Spleen (tissue), 11 donors: Measurements from ENCODE around the gene CAPSL. TPM values are rescaled to one million over a fixed set of nuclear protein-coding genes. Genes with fewer than 3 reads are reported as not detected.

ENCODE experiments used
- DNase-seq: peaks from one replicate; pipeline ENCODE4 v3.0.0-alpha.2; 2020
- H3K27ac ChIP-seq, 8 donors: fragments of 200-600 bp; sonication (generic) in 7 of 8; 1 replicate in 4 of 8; 2 replicates in 4 of 8; pipeline versions ENCODE4 v1.5.0 to v1.8.0; 2016 to 2021; ENCODE audit warnings: inconsistent platforms in 4 of 8, mild to moderate bottlenecking in 4 of 8, moderate library complexity in 1 of 8
- H3K27me3 ChIP-seq, 7 donors: fragments of 200-600 bp; sonication (generic) in 6 of 7; replicated peaks in 1 of 7; 1 replicate in 4 of 7; 2 replicates in 3 of 7; pipeline versions ENCODE4 v1.5.0 to v1.8.0; 2016 to 2021; ENCODE audit warnings: inconsistent platforms in 3 of 7, mild to moderate bottlenecking in 1 of 7
- H3K36me3 ChIP-seq, 6 donors: fragments of 200-600 bp; sonication (generic) in 5 of 6; 1 replicate in 4 of 6; 2 replicates in 2 of 6; pipeline versions ENCODE4 v1.5.0 to v1.8.0; 2016 to 2021; ENCODE audit warnings: inconsistent platforms in 2 of 6
- H3K4me1 ChIP-seq, 6 donors: fragments of 200-600 bp; sonication (generic) in 5 of 6; 1 replicate in 3 of 6; 2 replicates in 3 of 6; pipeline versions ENCODE4 v1.5.0 to v1.8.0; 2016 to 2021; ENCODE audit warnings: inconsistent platforms in 3 of 6
- H3K4me3 ChIP-seq, 8 donors: fragments of 200-600 bp; sonication (generic) in 7 of 8; 1 replicate in 4 of 8; 2 replicates in 4 of 8; pipeline versions ENCODE4 v1.5.0 to v1.8.0; 2016 to 2021; ENCODE audit warnings: inconsistent platforms in 4 of 8, mild to moderate bottlenecking in 4 of 8, moderate library complexity in 2 of 8
- H3K9me3 ChIP-seq, 8 donors: fragments of 200-600 bp; sonication (generic) in 7 of 8; 1 replicate in 4 of 8; 2 replicates in 4 of 8; pipeline versions ENCODE4 v1.5.0 to v1.8.0; 2016 to 2021; ENCODE audit warnings: inconsistent platforms in 4 of 8
- POLR2A ChIP-seq, 3 donors: fragments of 450-650 bp; IDR thresholded peaks; one replicate each; pipeline ENCODE4 v1.5.1; 2017; ENCODE audit warnings: antibody characterized with exemption in 3 of 3, mild to moderate bottlenecking in 1 of 3
- POLR2AphosphoS5 ChIP-seq, 3 donors: sonication (generic); formaldehyde crosslinking; IDR thresholded peaks; one replicate each; pipeline ENCODE4 v1.5.1; 2017; ENCODE audit warnings: antibody characterized with exemption in 3 of 3
- WGBS, 5 donors: extraction: QIAGEN DNeasy Blood & Tissue Kit in 3 of 5; methylation state at CpG; one replicate each; pipeline versions ENCODE4 v1.1.5 to v1.1.7; 2013 to 2018; 5-methylcytosine and 5-hydroxymethylcytosine counted together
- intact Hi-C: fragments of 100-400 bp; cut with DNase I; formaldehyde crosslinking; loops from one replicate; pipeline ENCODE4 v1.15.0; 2023; ENCODE audit warnings: low total_unique reads
- polyA plus RNA-seq, 3 donors: library from polyadenylated mRNA; stranded (reverse); fragments of 200-250 nt; gene quantifications; one replicate each; pipeline ENCODE4 v1.2.1, GENCODE V29; 2013
- total RNA-seq, 7 donors: library from RNA; depleted of rRNA in 3 of 7; stranded (reverse); fragments of >200 nt in 3 of 7; fragmentation: NEBNext Ultra II Directional in 4 of 7; extraction: Animal tissue kit (Norgen Biotek cat#: 25700) in 4 of 7; gene quantifications; one replicate each; pipeline versions ENCODE4 v1.1.0 to v1.2.1, GENCODE V29; 2016 to 2021
- TF ChIP-seq, protein P1 (sequence below), 11 experiments: fragments of 200-600 bp in 7 of 11; fragments of 450-650 bp in 4 of 11; sonication (generic) in 4 of 11; IDR thresholded peaks in 8 of 11; conservative IDR thresholded peaks in 3 of 11; 1 replicate in 7 of 11; 2 replicates in 4 of 11; pipeline versions ENCODE4 v1.4.0 to v1.8.0; 2016 to 2021; ENCODE audit warnings: antibody characterized with exemption in 11 of 11, inconsistent platforms in 4 of 11, mild to moderate bottlenecking in 1 of 11
- donor health status: healthy with polysubstance abuse.
- donor health status: DM: no; HTN: no; CAD: no; lungs with moderate emphysema.
- donor health status: DM: no; HTN: no; CAD: no.
- donor health status: Bipolar disorder and iron deficiency.
- donor health status: healthy.
- donor health status: DM: no; HTN: no; CAD: no.
- donor health status: DM: yes; HTN: yes; CAD: no.

CAPSL gene
- total and polyA plus RNA-seq, 10 donors, result not detected

DNA sequence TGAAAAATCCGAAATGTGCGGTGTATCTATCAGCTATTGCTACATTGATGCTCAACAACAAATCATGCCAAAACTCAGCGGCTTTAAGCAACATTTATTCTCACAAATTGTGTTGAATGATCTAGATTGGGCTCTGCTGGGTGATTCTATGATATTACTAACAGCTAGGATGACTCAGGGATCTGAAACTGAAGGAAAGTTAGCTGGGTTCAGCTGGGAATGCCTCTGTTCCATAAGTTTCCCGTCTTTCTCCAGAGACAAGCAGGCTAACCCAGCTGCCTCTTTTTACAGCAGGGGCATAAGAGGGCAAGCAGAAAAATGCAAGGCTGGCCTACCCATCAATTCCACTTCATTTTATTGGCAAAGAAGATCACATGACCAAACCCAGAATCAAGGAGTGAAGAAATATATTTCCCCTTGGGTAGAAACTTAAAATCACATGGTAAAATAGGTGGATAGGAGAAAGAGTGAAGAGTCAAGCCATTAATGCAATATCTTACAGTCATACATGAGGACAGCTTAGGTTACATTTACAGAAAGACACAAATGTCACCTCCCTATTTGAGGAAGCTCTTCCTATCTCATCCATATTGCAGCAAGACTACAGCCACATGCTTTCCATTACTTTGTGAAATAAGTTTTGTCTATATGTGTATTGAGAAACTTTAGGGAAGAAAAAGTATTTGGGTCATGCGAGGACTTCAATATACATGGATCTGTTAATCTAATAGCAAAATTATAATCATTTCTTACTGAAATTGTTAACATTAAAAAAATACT lies 50.9 kb downstream of the CAPSL start:
- TF ChIP-seq, protein P1, sequence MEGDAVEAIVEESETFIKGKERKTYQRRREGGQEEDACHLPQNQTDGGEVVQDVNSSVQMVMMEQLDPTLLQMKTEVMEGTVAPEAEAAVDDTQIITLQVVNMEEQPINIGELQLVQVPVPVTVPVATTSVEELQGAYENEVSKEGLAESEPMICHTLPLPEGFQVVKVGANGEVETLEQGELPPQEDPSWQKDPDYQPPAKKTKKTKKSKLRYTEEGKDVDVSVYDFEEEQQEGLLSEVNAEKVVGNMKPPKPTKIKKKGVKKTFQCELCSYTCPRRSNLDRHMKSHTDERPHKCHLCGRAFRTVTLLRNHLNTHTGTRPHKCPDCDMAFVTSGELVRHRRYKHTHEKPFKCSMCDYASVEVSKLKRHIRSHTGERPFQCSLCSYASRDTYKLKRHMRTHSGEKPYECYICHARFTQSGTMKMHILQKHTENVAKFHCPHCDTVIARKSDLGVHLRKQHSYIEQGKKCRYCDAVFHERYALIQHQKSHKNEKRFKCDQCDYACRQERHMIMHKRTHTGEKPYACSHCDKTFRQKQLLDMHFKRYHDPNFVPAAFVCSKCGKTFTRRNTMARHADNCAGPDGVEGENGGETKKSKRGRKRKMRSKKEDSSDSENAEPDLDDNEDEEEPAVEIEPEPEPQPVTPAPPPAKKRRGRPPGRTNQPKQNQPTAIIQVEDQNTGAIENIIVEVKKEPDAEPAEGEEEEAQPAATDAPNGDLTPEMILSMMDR (IDR thresholded peaks at IDR 0.05 in 8 of 11, conservative IDR thresholded peaks at IDR 0.05 in 3 of 11), result no peak
- TF ChIP-seq POLR2A (IDR thresholded peaks at IDR 0.05) (no peak), POLR2AphosphoS5 (IDR thresholded peaks at IDR 0.05) (no peak)
- WGBS, 5 donors, result 52 to 67% (median 62%) methylated on average over 5 of the region's 5 CpGs
- H3K4me1 ChIP-seq, result peaks cover 0 to 17% (median 7%) of the 10 kb centered on the region in 6 donors

DNA sequence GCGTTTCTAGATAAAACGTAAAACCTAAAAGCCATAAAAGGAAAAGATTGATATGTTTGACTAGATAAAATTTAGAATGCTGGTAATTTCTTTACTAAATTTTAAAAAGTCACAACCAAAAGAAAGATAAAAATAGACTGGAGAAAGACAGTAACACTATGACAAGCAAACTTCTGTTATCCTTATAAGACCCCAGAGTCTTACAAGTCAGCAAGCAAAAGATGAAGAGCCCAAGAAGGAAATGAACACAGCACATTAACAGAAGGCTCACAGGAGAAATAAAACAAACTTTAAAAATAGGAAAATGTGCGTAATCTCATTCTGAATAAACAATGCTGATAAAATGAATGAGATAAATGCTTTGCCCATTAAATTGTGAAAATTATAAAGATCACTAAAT lies 52.0 kb downstream of the CAPSL start:
- no peak for TF ChIP-seq POLR2AphosphoS5 (IDR thresholded peaks at IDR 0.05)
- TF ChIP-seq, protein P1 (IDR thresholded peaks at IDR 0.05 in 8 of 11, conservative IDR thresholded peaks at IDR 0.05 in 3 of 11), result no peak
- TF ChIP-seq POLR2A (IDR thresholded peaks at IDR 0.05), result no peak
- Histone ChIP-seq H3K9me3 (no peaks in the 10 kb centered on the region), H3K36me3 (no peaks in the 10 kb centered on the region), H3K4me3 (no peak overlapping the region), H3K4me1 (peaks cover 0 to 17% (median 7%) of the 10 kb centered on the region in 6 donors), H3K27ac (no peak overlapping the region), H3K27me3 (no peaks in the 10 kb centered on the region)
- intact Hi-C loops, result no loop called here
- DNase-seq, result no peak
- WGBS, 5 donors, result 59 to 81% (median 75%) methylated on average over 3 of the region's 3 CpGs

More for the DNA sequence above, 50.9 kb downstream of the CAPSL start:
- intact Hi-C loops, result no loop called here
- no peaks in the 10 kb centered on the region for H3K27me3 ChIP-seq
- no peaks in the 10 kb centered on the region for H3K36me3 ChIP-seq
- no peak overlapping the region for H3K27ac ChIP-seq
- no peak for DNase-seq
- H3K9me3 ChIP-seq, result no peaks in the 10 kb centered on the region
- no peak overlapping the region for H3K4me3 ChIP-seq

DNA sequence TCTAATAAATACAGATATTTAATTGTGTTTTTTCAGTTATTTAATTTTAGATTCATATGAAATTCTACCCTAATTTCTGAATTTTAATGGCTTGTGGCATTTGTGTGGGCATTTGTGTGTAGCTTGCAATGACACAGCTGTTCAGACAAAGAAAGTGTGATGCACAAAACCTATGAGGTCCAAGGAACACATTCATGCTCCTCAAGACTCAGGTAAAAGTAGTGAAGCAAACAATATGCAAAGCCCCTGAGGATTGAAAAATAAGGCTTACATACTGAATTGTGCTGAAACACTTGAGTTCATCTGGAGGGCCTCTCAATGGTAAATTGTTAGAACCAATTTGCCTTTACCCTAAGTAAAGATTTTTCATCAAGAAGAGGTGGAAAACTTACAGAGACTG lies 53.6 kb downstream of the CAPSL start:
- Histone ChIP-seq H3K36me3 (no peaks in the 10 kb centered on the region), H3K27me3 (no peaks in the 10 kb centered on the region), H3K4me3 (no peak overlapping the region), H3K27ac (no peak overlapping the region), H3K4me1 (peaks cover 0 to 20% (median 7%) of the 10 kb centered on the region in 6 donors), H3K9me3 (no peaks in the 10 kb centered on the region)
- intact Hi-C loops, result no loop called here
- TF ChIP-seq POLR2A (IDR thresholded peaks at IDR 0.05) (no peak), POLR2AphosphoS5 (IDR thresholded peaks at IDR 0.05) (no peak)
- TF ChIP-seq, protein P1 (IDR thresholded peaks at IDR 0.05 in 8 of 11, conservative IDR thresholded peaks at IDR 0.05 in 3 of 11), result no peak
- DNase-seq, result no peak

DNA sequence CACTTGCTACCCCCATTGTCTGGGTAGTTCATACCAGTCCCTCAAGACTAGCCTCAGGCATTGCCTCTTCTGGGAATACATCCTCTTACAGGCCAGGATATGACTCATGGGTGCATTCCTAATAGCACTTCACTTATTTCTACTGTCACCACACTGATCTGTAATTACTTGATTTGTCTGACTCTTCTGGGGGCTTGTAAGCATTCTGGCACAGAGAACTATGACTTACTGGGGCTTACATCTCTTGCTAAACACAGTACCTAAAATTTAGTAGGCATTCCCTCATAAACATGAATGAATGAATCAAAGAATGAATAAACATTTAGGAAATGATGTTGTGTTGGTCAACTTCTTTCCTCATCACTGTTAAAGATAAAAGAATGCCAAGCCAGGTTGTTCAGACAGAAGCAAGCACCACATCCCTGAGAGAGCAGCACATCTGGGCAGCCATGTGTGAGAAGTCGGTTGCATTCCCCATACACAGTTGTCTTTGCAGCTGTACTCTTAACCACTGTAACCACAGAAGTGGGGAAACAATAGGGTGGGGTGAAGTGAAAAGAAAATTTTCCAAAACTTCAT lies 54.1 kb downstream of the CAPSL start:
- H3K9me3 ChIP-seq, result no peaks in the 10 kb centered on the region
- peaks cover 0 to 21% (median 7%) of the 10 kb centered on the region in 6 donors for H3K4me1 ChIP-seq
- H3K27me3 ChIP-seq, result no peaks in the 10 kb centered on the region
- no peaks in the 10 kb centered on the region for H3K36me3 ChIP-seq
- no peak for TF ChIP-seq POLR2AphosphoS5 (IDR thresholded peaks at IDR 0.05)
- TF ChIP-seq POLR2A (IDR thresholded peaks at IDR 0.05), result no peak
- TF ChIP-seq, protein P1 (IDR thresholded peaks at IDR 0.05 in 8 of 11, conservative IDR thresholded peaks at IDR 0.05 in 3 of 11), result no peak
- intact Hi-C loops, result no loop called here
- DNase-seq, result no peak
- 21 to 39% (median 30%) methylated on average over 1 of the region's 1 CpG for WGBS, 5 donors
- no peak overlapping the region for H3K4me3 ChIP-seq
- peak overlapping the region in 1 of 8 donors; percentile 12 for H3K27ac ChIP-seq
